GM12892 (cell line): ENCODE data around the gene NEUROG2.

Experiments
- DNase-seq: peaks from one replicate; pipeline ENCODE4 v3.0.0; 2011; ENCODE audit not compliant: insufficient read length
- FAIRE-seq: peaks from 2 replicates; lab custom pipeline; 2011; peaks lifted over from hg19 to GRCh38; lab: Jason Lieb, UNC
- POLR2A ChIP-seq: IDR thresholded peaks from 2 replicates; pipeline ENCODE4 v1.6.1; 2011; ENCODE audit warnings: low read depth, low read length, control low read depth
- POLR2AphosphoS5 ChIP-seq: IDR thresholded peaks from 2 replicates; pipeline ENCODE4 v1.6.1; 2011; ENCODE audit warnings: low read depth, low read length, control low read depth
- TAF1 ChIP-seq: IDR thresholded peaks from 2 replicates; pipeline ENCODE4 v1.6.1; 2011; ENCODE audit warnings: low read depth, mild to moderate bottlenecking, control low read depth, low read length, borderline replicate concordance

Gene NEUROG2

GRCh38 chr4:112519689-112520597 lies 4.0 kb upstream of the NEUROG2 start:
- DNase-seq (no peak), FAIRE-seq (peak; percentile 83)
- no peak for TF ChIP-seq POLR2A
- no peak for TF ChIP-seq POLR2AphosphoS5
- TF ChIP-seq TAF1: no peak

GRCh38 chr4:112518675-112519074 lies 2.7 kb upstream of the NEUROG2 start:
- DNase-seq (no peak), FAIRE-seq (no peak)

GRCh38 chr4:112517911-112518310 lies 1.9 kb upstream of the NEUROG2 start:
- TF ChIP-seq TAF1: no peak
- FAIRE-seq (no peak), DNase-seq (no peak)

More at GRCh38 chr4:112518675-112519074, 2.7 kb upstream of the NEUROG2 start:
- TF ChIP-seq POLR2AphosphoS5 (no peak), POLR2A (no peak)

- FAIRE-seq (peak; percentile 93), DNase-seq (no peak)
- TF ChIP-seq TAF1: no peak
- TF ChIP-seq POLR2AphosphoS5: no peak
- no peak for TF ChIP-seq POLR2A
Observed at GRCh38 chr4:112517067-112517634, 1.2 kb upstream of the NEUROG2 start.

GRCh38 chr4:112516471-112517066 lies 589 bp upstream of the NEUROG2 start:
- peak; percentile 73 for FAIRE-seq
- DNase-seq: no peak
- no peak for TF ChIP-seq TAF1
- no peak for TF ChIP-seq POLR2AphosphoS5
- TF ChIP-seq POLR2A: no peak

- DNase-seq (no peak), FAIRE-seq (peak; percentile 91)
- TF ChIP-seq POLR2AphosphoS5 (peak; percentile 35; the same call in 1 of the 2 replicates), POLR2A (peak; percentile 43; the same call in 1 of the 2 replicates), TAF1 (no peak)
Observed at GRCh38 chr4:112515198-112516065, 548 bp downstream of the NEUROG2 start.

- no peak for FAIRE-seq
- TF ChIP-seq POLR2A: no peak; the same call in 1 of the 2 replicates
Observed at GRCh38 chr4:112514647-112515197, 1.3 kb downstream of the NEUROG2 start.

GRCh38 chr4:112513971-112514646 lies 1.9 kb downstream of the NEUROG2 start:
- FAIRE-seq: peak; percentile 14
- no peak for TF ChIP-seq POLR2A
- TF ChIP-seq POLR2AphosphoS5: no peak
- no peak for TF ChIP-seq TAF1
- DNase-seq: no peak

More at GRCh38 chr4:112514647-112515197, 1.3 kb downstream of the NEUROG2 start:
- no peak for DNase-seq

- DNase-seq (no peak), FAIRE-seq (no peak)
- TF ChIP-seq POLR2A (no peak), TAF1 (no peak), POLR2AphosphoS5 (no peak)
Observed at GRCh38 chr4:112511803-112512118, 4.2 kb downstream of the NEUROG2 start.

- DNase-seq: no peak
- no peak for TF ChIP-seq POLR2AphosphoS5
- no peak for TF ChIP-seq TAF1
- TF ChIP-seq POLR2A: no peak
- no peak for FAIRE-seq
Observed at GRCh38 chr4:112511093-112511802, 4.7 kb downstream of the NEUROG2 start.
